Endometrial microvascular endothelial cells (primary cell): ENCODE measurements around the gene CCDC158. TPM values are rescaled to one million over a fixed set of nuclear protein-coding genes. Genes with fewer than 3 reads are reported as not detected.

Experiments used
- in situ Hi-C: cut with HindIII; loops from 2 replicates; pipeline ENCODE4 v1.10.0; 2017; ENCODE audit warnings: low sequenced_read_pairs, low pct_unique_long_range_greater_than_20kb; ENCODE audit errors: inconsistent ontology term
- total RNA-seq: library from RNA; depleted of rRNA; stranded (reverse); fragments of >200 nt; gene quantifications from one replicate; pipeline ENCODE4 v1.2.3, GENCODE V29; 2015; ENCODE audit errors: inconsistent ontology term

Gene CCDC158
- total RNA-seq, 1 donor from 2014 or later: not detected

DNA sequence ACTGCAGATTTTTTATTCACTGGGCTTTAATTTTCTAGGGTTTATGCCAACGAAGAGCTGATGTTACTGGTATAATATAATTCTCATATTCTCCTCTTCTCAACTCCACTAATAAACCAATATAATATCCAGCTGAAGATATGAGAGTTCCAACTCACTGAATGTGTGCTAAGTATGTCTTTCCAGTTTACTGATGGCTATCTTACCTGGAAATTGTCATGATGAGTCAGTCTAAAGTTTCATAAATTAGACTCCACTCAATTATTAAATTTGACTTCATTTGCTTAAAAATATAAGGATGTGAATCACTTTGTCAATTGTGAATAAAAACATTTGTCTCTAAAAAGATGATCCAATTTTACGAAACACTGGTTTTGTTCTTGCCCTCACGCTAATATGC is 86.1 kb downstream of the CCDC158 start:
- in situ Hi-C loops: no loop called here

DNA sequence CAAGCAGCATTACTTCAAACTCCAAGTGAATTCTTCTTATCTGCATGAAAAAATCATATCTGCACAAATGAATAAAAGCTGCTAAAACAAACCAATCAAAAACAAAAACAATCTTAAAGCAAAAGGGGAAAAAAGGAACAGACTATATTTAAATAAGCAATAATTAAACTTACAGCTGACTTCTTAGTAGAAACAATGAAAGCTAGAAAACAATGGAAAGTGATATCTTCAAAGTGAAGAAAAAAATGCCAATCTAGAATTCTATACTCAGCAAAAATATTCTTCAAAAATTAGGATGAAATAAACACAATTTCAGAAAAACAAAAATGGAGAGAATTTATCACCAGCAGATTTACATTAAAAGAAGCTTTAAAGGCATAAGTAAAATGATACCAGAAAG is 94.4 kb downstream of the CCDC158 start:
- in situ Hi-C loops: no loop called here

DNA sequence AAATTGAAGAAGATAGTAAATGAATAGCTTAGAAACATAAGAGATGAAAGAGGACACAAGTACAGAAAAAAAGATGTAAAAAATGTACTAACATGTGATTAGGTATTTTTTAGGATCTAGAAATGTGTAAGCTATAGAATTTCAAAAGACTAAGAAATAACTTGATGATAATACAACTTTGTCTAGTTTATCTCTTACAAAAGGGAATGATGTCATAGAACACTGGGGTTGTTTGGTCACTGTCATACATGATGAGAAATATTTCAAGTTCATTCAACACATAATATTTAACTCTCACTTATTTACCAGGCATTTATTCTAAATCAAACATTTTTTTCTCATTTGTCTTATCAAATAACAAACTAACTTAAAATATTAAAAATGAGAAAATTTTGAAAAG is 95.9 kb downstream of the CCDC158 start:
- in situ Hi-C loops: no loop called here

DNA sequence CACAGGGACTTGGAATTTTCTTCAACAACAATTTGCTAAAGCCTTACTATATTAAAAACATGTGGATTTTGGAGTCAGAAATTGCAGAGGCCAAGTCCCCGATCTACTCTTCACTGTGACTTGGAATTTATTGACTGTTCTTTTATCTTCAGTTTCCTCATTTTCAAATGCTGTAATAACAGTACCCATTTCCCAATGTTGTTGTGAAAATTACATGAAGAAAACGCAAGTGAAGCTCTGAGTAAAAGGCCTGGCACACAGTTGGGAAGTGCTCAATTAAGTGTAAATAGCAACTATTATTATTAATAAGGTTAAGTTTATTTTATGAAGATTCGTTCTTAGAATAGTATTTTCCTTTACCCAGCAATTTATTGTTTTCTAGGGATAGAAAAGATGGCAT is 98.7 kb downstream of the CCDC158 start:
- in situ Hi-C loops: no loop called here

DNA sequence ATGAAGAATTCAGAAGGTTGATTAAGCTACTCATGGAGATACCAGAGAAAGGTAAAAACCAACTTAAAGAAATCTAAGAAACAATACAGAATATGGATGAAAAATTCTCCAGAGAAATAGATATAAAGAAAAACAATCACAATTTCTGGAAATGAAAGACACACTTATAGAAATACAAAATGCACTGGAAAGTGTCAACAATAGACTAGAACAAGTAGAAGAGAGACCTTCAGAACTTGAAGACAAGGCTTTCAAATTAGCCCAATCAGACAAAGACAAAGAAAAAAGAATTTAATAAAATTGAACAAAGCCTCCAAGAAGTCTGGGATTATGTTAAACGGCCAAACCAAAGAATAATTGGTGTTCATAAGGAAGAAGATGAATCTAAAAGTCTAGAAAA is 104.8 kb downstream of the CCDC158 start:
- in situ Hi-C loops: no loop called here

DNA sequence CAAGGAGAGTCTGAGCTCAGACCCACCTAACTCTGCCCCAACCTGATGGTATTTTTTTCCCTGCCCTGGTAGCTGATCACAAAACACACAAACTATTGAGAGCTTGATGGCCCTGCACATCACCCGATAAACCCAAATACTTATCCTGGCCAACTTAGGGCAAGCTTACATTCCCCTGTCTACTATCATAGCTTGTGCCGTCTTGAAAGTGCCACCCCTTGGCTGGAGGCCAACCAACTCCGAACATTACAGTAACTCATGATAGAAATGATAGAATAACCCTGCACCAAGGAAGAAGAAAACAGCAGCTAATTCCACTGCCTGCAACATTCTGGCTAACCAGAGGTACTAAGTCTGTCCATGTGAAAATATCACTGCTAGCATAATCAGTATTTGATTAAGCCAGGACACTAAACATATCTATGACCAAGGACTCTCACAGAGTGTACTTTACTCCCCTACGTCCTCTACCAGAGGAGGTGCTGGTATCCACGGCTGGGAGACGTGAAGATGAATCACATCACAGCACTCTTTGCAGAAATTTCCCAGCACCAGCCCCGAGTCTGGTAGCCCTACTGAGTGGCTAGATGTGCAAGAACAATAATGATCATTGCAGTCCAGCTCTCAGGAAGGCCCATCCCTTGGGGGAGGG is 105.5 kb downstream of the CCDC158 start:
- in situ Hi-C loops: no loop called here

DNA sequence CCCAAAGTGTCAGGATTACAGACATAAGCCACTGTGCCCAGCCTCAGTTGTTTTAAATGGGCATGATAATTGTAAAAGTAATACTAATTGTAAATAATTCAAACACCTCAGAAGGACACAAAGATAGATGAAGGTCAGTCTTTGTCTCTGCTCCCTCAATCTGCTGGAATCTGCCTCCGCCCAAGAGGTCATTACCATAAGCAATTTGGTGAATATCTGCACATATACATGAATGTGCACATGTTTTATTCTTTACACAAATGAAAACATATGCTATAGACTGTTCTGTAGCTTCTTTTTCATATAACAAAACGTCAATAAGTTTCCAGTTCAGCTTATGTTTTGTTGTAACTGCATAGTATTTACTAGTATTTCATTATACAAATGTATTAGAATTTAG is 107.4 kb downstream of the CCDC158 start:
- in situ Hi-C loops: no loop called here

DNA sequence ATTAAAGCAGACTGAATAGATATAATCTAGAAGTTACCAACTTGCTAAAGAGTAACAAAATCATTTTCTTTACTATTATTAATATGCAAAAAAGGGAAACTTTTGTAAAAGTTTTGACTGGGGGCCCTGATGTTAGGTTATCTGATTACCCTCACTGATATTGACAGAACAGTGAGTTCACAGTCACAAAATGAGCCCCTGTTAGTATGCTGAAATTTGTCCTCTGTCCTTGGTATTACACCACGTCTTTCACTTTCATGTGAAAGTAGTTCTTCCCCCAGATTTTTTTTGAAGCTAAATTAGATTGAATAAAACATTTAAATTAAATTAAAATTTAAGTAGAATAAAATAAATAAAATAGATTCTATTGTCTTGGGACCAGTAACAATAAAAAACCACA is 108.5 kb downstream of the CCDC158 start:
- in situ Hi-C loops: no loop called here

DNA sequence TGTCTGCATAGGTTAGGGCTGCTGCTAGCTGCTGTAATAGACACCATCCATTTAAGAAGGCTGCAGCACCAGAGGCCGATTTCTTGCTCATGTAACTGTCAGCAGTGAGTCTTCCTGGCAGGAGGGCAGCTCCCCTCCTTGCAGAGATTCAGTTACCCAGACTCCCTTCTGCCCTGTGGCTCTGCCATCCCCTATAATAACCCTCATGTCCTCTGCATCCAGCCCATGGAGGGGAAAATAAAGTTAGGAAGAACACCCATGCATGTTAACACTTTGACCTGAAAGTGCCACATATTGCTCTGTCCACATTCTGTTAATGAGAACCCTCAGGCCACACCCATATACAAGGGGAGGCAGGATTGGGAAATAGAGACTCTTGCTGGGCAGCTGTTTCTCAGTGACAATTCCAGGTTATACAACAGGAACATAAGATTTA is 109.0 kb downstream of the CCDC158 start:
- in situ Hi-C loops: no loop called here

DNA sequence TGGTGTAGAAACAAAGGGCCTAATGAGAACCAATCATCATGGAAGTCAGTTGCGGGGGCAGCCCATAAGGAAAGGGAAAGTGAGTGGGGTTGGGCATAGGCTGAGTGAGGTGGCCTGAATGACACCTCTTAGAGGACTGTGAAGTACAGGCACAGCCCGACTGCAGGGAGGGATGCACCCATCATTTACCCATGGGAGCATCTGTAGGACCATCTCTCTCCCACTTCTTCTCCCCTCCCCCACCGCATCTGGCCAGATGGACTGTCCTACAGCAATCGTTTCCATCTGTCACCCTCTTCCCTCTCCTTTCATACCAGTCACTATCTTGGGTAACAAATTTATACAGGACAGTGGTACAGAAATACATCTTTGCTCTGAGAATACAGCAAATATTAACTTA is 110.3 kb downstream of the CCDC158 start:
- in situ Hi-C loops: no loop called here

DNA sequence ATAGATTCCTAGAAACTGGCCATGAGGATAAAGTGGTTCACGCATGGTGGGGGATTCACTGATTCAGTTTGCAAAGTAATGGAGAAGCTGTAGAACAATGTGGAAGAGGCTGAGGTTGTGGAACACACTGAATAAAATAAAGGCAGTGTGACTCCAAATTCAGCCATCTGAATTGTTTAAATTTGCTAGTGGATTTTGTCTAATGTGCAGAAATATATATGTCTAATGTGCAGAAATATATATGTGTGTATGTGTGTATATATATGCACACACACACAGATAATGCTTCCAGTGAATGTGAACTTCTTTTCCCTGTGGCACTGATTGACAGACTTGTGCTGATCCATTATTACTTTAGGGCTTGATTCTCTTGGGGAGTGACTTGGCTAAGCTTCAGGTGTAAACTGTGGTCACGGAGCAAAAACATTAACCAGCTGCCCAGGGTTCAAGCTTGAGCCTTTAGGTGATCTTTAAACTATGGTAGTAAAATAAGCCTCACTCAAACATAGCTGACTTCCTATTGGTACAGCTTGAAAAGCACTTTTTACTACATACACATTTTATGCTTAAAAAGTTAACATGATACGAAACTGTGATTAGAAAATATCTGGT is 110.9 kb downstream of the CCDC158 start:
- in situ Hi-C loops: no loop called here

DNA sequence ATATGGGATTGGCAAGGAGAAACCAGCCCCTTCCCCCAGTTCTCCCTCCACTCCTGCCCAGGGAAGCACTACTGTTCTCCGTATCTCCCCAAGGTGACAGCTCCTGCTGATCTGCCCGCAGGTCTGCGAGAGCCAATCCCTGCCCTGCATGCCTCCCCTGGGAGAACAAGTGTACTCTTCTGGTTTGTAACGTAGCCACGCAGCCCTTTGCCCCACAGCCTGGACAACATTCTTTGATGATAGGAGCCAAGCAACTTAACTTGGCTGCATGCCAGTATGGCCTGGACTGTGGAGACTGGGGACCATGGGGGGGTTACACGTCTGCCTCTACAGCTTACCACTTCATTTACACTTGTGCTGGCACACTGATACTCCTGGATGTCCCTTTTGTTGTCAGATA is 112.4 kb downstream of the CCDC158 start:
- in situ Hi-C loops: no loop called here

DNA sequence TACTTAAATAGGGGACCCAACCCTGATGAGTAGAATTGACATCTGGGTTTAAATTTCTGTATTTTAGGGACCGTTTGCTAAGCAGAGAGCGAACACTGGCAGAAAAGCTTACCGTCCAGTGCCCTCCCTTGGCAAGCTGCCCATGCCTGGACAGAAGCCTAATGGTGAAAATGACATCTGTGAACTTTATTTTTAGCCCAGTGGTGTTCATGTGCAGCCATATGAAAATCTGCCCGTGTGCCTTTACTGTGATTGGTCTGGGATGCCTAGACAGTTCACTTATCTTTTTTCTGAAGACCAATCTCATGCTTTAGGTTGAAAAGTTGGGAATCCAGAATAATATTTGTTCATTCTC is 113.3 kb downstream of the CCDC158 start:
- in situ Hi-C loops: no loop called here

DNA sequence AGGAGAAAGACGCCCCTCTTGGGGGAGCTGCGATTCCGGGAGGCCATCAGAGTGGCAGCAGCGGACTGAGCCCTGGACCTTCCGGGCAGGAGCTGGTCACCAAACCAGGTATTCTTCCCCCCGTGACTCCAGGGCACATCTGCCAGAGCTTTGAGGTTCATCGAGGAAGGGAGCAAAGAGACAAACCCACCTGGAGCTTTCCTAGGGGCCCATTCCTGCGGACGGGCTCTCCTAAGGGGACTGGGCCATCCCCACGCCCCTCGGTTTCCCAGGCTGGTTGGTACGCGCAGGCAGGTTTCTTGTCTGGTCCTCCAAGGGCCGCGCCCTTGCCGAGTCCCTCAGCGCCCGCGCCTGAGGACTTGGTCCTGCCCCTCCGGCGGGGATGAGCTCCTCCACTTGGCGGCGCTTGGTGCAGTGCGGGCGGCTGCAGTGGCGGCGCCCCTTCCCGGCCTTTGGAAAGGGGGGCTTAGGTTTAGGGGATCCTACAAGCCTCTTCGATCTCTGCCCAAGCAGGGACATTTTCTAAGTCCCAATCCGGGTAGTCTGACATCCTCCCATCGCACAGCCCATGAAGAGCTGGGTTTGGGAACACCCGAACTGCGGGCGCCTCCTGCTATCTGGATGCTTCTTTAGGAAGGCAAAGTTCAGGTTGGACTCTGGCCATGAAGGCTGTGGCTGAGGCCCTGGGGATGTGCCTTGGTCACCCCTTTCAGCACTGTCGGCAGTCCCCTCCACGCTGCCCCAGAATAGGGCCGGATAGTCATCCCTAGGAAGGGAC is 113.9 kb downstream of the CCDC158 start:
- in situ Hi-C loops: no loop called here

DNA sequence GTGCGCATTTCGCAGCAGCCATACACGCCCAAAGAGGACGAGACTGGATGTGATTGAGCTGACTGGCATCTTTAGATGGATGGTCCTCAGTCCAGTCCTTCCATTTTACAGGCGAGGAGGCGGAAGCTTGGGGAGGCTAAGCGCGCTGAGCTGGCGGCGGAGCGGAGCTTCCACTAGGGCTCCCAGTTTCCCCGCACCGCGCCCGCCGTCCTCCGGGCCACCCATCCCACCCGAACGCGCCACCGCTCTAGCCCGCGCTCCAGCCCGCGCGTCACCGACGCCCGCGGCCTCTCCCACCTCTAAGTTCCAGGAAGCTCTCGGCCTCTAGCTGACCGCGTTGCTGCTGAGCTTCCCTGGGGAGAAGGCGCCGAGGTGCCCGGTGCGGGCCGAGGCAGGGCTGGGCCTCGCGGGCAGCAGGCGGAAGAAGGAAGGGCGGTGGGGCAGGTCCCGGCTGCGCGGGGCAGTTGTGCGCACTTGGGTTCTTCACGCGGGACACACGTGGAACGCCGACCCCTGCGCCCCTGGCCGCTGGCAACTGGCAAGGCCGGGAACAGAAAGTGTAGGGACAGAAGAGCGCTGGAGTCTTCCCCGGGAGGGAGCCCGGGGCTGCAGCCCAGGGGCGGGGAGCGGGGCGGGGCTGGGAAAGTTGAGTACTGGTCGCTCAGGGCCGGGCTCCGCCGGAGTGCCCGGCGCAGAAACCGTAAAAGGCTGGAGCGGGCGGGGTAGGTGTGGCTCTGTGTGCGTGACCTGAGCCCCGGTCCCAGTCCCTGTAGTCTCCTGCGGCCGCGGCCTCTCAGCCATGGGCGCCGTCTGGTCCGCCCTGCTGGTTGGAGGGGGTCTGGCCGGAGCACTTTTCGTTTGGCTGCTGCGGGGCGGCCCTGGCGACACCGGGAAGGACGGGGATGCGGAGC is 114.7 kb downstream of the CCDC158 start, which contains the start of gene STBD1:
Gene STBD1 (plus strand): TSS at position 763 of the 911 bp plus-strand sequence. CDS start 37 bp downstream, at position 800.
- in situ Hi-C loops: no loop called here

DNA sequence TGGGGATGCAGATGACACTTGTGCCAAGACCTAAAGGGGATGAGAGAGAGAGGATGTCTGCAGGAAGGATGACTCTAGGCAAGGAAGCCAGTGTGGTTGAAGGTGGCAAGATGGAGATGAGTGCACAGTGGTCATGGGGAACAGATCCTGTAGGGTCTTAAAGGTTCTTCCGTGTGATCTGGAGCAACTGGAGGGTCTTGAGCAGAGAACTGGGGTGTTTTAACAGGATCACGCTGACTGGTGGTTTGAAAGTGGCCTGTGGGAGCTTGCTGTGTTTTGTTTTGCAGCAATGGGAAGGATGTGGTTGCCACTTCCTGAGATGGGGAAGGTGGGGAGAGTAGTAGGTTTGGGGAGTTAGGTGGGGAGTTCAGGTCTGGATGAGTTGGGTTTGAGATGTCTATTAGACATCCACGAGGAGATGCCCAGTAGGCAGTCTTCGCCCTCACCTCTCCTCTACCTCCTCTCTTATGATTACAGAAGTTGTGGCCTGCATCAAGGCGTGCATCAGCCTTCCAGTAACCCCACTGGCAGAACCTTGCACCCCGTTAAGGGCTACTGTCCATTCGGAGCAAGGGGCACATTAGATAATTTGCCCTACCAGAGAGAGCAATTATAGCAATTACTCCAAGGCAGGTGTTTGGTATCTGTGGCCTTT is 115.8 kb downstream of the CCDC158 start:
- in situ Hi-C loops: no loop called here

DNA sequence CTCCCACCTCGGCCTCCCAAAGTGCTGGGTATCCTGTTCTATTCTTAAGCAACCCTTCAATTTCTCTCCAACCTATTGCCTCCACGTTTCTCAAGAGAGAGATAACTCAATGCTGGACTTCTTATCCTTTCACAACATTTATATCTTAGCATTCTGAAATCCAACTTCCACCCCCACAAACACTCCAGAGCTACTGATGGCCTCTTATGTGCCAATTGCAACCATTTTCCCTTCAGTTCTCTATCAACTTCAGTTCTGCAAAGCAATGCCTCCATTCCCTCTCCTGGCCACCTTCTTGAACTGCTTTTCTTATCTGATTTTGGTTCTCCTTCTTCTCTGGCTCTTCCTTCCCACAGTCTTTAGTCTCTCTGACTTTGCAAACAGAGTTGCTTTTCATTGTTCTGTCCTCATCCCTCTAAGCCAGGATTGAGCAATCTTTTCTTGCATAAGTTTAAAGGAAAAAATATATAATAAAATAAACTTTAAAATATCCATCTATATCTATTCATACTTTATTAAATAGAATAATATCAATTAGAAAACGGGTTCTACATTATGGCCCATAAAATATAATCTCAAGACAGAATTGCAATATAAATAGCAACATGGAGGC is 118.0 kb downstream of the CCDC158 start:
- in situ Hi-C loops: no loop called here

DNA sequence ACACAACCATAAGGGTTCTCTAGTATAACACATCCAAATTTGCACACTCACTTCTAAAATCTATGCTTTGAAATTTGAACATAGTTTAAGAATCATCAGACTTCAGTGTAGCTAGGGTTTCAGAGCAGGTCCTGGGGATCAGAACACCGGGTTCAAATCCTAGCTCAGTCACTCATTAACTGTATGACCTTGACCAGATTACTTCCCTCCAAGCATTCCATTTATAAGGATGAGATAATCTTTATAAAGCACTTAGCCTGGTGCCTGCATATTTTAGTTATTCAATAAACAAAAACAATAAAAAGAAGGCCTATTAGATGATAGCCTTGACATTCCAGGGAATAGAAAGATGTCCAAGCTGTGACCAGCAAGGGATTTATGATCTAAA is 119.2 kb downstream of the CCDC158 start:
- in situ Hi-C loops: no loop called here
